CD4-positive, alpha-beta T cell treated with Interleukin-15 for 1 hour (primary cell): Measurements from ENCODE around the gene FBXW2.

Source experiments
- DNase-seq: peaks from one replicate; pipeline ENCODE4 v3.0.0-alpha.2; 2020

FBXW2 gene

GRCh38 chr9:120741191-120741590 is 52.0 kb downstream of the FBXW2 start:
- no peak for DNase-seq

DNA sequence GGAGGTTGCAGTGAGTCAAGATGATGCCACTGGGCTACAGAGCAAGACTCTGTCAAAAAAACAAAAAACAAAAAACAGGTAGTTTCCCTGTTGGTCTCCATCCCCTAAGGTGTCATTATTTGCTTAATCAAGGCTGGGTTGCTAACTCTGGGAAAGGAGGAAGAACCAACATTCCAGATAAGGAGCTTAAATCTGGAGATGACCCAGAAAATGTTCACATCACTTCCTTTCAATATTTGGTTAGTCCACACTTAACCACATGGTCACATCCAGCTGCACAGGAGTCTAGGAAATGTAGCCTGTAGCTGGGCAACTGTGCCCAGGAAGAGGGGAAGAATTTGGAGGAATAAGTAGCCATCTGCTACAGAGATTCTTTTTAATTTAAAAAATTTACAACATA is 53.1 kb downstream of the FBXW2 start:
- DNase-seq, result no peak

DNA sequence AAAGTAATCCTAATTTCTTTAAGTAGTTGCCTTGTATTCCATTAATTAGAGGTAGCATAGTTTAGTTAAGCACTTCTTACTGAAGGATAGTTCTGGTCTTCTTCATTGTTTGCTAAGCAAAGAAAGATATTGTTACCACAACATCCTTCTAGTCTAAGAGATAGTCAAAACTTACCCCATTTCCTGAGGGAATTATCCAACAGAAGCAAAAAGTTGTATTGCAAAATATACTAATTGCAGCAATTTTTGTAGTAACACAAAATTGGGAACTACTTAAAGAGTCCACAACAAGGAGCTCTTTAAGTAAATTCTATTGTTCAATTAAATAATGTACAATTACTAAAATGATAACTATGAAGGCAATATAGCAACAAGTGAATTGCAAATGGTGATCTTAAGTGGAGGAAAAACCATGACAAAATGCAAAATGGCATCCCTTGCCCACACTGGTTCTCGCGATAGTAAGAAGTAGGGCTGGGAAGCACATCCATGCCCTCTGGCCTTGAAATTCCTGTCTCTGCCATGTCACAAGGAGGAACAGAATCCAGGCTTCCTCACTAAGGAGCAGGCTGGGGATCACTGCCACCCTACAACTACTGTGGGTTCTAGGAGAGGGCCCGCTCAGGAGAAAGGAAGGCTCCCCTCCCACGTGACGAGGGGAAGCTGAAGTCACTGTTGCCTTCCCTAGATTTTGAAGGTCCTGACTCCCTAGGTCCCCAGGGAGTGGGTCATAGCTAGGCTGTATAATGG is 55.6 kb downstream of the FBXW2 start:
- DNase-seq, result no peak

GRCh38 chr9:120736881-120737280 is 56.3 kb downstream of the FBXW2 start:
- DNase-seq, result no peak

DNA sequence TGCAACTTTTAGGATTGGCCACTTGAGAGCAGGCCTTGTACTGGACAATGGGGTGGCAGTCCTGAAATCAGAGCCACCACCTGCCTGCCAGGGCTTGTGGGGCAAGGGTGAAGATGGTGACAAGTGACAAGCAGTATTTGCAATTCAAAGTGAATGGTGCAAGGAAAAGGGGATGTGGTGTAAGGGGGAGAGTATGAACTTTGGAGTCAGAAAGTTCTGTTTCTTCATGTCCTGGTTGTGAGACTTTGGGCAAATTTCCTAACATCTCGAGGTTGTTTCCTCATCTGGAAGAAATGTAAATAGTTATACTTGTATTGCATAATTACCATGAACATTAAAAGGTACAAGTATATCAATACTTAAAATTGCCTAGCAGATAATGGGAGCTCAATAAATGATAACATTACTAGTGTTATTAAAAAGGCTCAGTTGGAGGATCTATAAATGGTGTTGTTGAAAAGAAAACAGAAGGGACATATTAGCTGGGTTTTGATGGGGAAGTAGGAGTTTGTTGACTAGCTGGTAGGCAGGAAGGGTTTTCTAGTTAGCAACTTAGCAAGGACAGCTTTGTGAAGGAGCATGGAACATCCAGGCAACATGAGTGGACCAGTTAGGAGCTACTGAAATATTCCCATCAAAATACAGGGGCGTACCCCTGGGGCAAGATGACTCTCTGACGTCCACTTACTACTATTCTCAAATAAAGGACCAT is 57.6 kb downstream of the FBXW2 start:
- peak; percentile 35 for DNase-seq

- no peak for DNase-seq
These were observed 58.4 kb downstream of the FBXW2 start for GRCh38 chr9:120734607-120735410.

DNA sequence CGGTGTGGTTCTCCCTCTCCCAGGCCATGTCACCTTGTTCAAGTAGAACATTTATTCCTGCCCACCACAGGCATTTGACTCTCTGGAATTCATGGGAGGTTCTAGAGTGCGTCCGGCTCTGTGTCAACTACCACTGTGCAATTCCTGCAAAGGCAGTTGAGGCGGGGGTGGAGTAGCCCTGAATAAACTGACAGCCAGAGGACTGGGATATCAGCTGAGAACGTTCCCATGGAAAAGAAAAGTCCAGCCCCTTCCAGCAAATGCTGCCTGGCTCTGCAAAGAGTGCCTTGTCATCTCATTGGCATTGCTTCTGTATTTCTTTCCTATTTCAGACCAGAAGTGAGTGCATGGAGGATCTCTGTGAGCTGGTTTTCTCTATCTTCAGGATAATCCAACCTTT is 60.0 kb downstream of the FBXW2 start:
- DNase-seq, result no peak

DNA sequence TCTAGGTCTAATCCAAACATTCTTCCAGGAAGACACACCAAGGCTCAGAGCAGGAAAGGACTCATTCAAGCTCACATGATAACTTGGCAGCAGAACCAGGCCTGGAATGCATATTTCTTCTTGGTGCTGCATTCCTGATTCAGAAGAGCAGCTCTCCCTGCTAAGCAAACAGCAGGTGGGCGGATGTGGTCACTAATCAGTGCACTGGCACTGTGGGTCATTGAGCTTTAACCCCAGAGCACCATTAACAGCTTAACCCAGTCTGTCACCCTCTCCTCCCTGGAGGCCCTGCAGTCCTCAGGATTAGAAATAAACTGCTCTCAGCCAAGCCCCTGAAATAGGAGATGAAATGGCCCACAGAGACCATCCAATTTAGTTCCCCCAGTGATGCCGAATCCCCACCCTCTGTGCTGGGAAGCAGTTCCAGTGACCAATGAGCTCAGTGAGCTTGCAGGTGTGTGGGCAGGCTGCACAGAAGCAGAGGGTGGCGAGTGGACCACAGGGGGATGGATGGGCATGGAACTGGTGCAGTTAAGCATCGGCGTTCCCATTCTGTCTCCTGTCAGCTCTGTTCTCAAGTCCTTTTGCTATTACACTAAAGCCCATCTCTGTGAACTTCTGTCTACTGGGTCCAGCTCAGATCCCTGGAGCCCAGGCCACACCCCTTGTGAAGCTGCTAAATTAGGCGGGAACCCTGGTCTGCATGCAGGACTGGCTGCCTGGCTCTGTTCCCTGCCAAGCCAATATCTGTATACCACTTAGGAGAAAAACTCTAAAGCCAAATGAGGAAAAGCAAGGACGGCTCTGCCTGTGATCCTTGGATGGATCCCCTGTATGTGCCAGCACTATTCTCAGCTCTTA is 62.3 kb downstream of the FBXW2 start:
- DNase-seq, result no peak

GRCh38 chr9:120729791-120730241 is 63.4 kb downstream of the FBXW2 start:
- no peak for DNase-seq

DNA sequence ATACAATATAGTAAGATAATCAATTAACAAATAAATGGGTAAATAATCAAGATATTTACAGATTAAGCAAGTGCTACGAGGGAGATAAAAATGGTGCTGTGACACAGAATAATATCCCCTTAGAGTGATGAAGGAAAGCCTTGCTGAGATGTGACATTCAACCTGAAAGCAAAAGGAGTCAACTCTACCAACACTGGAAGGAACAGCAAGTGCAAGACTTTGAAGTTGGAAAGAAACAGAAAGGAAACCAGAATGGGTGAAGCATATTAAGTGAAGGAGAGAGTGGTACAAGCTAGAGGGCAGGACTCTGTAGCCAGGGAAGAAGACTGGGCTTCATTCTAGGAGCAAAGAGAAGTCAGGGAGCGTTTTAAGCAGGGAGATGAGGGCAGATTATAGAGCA is 66.7 kb downstream of the FBXW2 start:
- DNase-seq, result no peak

- DNase-seq, result no peak
These were observed 67.3 kb downstream of the FBXW2 start for GRCh38 chr9:120725907-120726306.

- DNase-seq, result no peak
These were observed 68.3 kb downstream of the FBXW2 start for GRCh38 chr9:120724757-120725400.

GRCh38 chr9:120723565-120723964 is 69.7 kb downstream of the FBXW2 start:
- DNase-seq, result no peak

- DNase-seq, result no peak
These were observed 72.8 kb downstream of the FBXW2 start for GRCh38 chr9:120720404-120720803.

GRCh38 chr9:120718316-120718715 is 74.9 kb downstream of the FBXW2 start:
- DNase-seq, result no peak

- no peak for DNase-seq
These were observed 76.0 kb downstream of the FBXW2 start for GRCh38 chr9:120717176-120717575.

DNA sequence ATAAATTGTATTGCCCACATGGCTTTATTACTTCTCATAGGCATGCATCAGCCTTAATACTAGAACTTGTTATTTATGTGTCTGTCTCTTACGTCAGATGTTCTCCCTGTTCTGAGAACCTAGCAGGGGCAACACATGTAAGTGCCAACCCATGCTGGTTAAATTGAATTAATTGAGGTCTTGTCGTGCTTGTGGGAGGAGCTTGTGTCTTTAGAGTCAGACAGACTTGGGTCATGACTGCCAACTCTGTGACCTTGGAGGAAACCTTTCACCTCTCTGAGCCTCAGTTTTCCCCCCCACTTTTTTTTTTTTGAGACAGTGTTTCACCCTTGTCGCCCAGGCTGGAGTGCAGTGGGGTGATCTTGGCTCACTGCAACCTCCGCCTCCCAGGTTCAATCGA is 76.7 kb downstream of the FBXW2 start:
- no peak for DNase-seq

GRCh38 chr9:120715389-120715924 is 77.8 kb downstream of the FBXW2 start:
- DNase-seq, result no peak

- no peak for DNase-seq
These were observed 78.3 kb downstream of the FBXW2 start for GRCh38 chr9:120714846-120715388.

DNA sequence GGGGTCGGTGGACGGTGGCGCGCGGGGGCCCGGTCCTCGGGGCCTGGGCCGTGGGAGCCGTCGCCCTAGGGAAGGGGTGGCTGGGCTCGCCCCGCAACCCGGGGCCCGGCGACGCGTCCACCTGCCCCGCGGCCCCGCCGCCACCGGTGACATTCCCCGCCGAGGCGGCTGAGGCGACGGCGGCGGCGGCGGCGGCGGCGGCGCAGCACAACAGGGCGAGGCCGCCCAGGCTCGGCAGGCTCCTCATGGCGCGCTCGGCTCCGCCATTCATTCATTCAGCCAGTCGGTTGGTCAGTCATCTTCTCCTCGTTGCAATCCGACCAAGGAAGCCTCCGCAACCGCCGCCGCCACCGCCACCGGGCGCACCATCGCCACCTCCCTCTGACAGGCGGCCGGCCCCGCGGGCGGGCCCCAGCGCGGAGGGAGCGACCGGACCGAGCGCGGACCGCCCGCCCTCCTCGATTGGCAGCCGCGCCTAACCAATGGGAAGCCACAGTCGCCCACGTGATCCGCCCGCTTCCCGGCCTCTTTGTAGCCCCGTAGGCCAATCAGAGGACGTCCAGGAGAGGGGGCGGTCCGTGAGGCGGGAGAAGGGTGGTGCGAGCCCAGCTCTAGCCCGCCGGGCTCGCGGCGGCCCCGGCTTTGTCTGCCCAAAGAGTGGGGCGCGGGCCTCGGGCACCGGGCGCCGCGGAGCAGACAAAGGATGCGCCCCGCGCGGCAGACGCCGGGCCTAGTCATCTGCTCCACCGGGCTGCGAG is 78.9 kb downstream of the FBXW2 start, which contains the start of gene MEGF9:
MEGF9 (minus strand) TSS at position 383 of the 758 bp plus-strand sequence; CDS start at position 271, 112 bp downstream.
- peak; percentile 95 for DNase-seq
